Calu3 (cell line): ENCODE measurements around the gene RD3L. TPM values are rescaled to one million over a fixed set of nuclear protein-coding genes. Genes with fewer than 3 reads are reported as not detected.

Experiments used
- BruUV-seq: library from RNA; stranded (reverse); fragments of 400-500 nt; replicated peaks from 2 replicates; lab custom pipeline; 2021; lab: Mats Ljungman, UMichigan
- CTCF ChIA-PET: fragments of 300-600 bp; sonication (Branson Sonifier 250); formaldehyde crosslinking; loops from one replicate; lab custom pipeline; 2022; ENCODE audit warnings: antibody characterized with exemption; lab: Charles Lee
- DNase-seq: peaks from one replicate; pipeline ENCODE4 v3.0.0; 2022
- H3K27ac Mint-ChIP-seq: one replicate; pipeline ENCODE4 v1.8.0; 2022; ENCODE audit warnings: mixed read lengths; ENCODE audit not compliant: unreplicated experiment
- H3K27me3 Mint-ChIP-seq: one replicate; pipeline ENCODE4 v1.8.0; 2022; ENCODE audit warnings: mixed read lengths; ENCODE audit not compliant: unreplicated experiment
- H3K36me3 Mint-ChIP-seq: one replicate; pipeline ENCODE4 v1.8.0; 2022; ENCODE audit warnings: mild to moderate bottlenecking, moderate library complexity, mixed read lengths; ENCODE audit not compliant: insufficient read depth, unreplicated experiment
- H3K4me1 Mint-ChIP-seq: one replicate; pipeline ENCODE4 v1.8.0; 2022; ENCODE audit warnings: mild to moderate bottlenecking, low read depth, mixed read lengths; ENCODE audit not compliant: unreplicated experiment
- H3K4me3 Mint-ChIP-seq: one replicate; pipeline ENCODE4 v1.8.0; 2022; ENCODE audit warnings: mild to moderate bottlenecking, low read depth, moderate library complexity, mixed read lengths; ENCODE audit not compliant: unreplicated experiment
- H3K9me3 Mint-ChIP-seq: one replicate; pipeline ENCODE4 v1.8.0; 2022; ENCODE audit warnings: low read depth, mixed read lengths; ENCODE audit not compliant: unreplicated experiment
- intact Hi-C: fragments of 100-400 bp; cut with micrococcal nuclease; formaldehyde crosslinking; loops from one replicate; pipeline ENCODE4 v1.10.0; 2022; ENCODE audit not compliant: unreplicated experiment
- total RNA-seq: library from RNA; stranded (reverse); gene quantifications from 2 replicates; pipeline ENCODE4 v1.2.3, GENCODE V29; 2022
- TF ChIP-seq, protein P1 (sequence below): fragments of 200-600 bp; IDR thresholded peaks from one replicate; pipeline ENCODE4 v1.8.0; 2022; ENCODE audit warnings: antibody characterized with exemption; ENCODE audit not compliant: unreplicated experiment

Gene RD3L
- total RNA-seq, 1 experiment from 2014 or later, result not detected

DNA sequence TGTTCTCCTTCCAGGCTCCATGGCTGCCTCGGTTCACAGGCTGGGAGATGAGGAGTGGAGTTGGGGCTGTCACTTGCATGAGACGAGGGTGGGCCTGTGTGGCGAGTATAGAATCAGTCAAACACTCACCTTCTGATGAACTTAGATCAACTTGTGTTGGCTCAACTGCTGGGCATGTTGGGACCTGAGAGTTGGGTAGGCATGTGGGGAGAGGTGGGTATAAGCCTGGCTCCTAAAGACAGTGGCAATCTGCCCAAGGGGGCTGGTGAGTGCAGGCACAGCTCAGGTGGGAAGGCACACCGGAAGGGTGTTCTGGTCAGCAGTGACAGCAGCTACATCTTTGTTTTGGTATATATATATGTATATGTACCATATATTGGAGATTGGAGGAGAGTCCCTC lies 44.1 kb downstream of the RD3L start:
- intact Hi-C loops, result no loop called here
- CTCF ChIA-PET, result interaction anchor here (1.8 kb wide), 1 partner anchor 90 kb away, joined by 6 read pairs; no protein-coding TSS in a partner anchor
- H3K36me3 Mint-ChIP-seq, result no peaks in the 10 kb centered on the region

DNA sequence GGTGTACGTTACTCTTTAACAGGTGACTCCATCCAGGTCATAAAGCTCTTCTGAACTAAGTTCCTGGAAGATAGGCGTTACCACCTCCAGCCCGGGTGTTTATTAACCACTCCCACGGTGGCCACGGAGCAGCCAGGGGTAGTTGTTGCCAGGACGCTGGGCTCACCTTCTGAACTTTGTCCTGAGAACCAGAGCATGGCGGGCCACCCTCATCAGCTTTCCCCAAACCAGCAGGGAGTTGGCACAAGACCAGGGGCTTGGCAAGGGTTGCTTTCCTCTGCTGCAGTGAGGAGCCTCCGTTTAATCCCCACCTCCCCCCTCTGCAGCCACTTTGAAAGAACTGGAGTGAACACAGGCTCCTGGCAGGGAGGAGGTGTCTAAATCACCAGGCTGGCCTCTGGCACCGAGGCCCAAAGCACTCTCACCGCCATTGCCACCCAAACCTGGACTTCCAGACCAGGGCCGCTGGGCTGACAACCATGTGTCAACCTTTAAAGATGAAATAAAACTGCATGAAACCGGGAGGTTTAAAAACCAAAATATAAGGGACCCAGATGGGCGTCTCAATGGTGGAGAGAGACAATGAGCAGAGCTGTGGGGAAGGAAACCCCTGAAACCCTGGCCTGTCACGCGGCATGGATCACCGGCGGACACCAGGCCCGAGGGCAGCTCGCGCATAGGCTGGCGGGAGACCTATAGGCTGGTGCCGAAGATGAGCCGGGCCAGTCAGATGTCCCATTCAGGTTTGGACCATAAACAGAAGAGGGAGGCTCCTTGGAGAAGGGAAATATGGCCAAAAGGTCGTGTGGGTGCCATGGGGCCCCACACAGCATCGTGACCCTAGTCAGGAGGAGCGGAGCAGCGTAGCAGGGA lies 45.0 kb downstream of the RD3L start:
- intact Hi-C loops, result no loop called here
- Mint-ChIP-seq H3K9me3 (peaks cover 4% of the 10 kb centered on the region), H3K27ac (no peak overlapping the region), H3K36me3 (no peaks in the 10 kb centered on the region), H3K4me1 (peaks cover 25% of the 10 kb centered on the region), H3K27me3 (no peaks in the 10 kb centered on the region), H3K4me3 (no peak overlapping the region)
- TF ChIP-seq, protein P1, sequence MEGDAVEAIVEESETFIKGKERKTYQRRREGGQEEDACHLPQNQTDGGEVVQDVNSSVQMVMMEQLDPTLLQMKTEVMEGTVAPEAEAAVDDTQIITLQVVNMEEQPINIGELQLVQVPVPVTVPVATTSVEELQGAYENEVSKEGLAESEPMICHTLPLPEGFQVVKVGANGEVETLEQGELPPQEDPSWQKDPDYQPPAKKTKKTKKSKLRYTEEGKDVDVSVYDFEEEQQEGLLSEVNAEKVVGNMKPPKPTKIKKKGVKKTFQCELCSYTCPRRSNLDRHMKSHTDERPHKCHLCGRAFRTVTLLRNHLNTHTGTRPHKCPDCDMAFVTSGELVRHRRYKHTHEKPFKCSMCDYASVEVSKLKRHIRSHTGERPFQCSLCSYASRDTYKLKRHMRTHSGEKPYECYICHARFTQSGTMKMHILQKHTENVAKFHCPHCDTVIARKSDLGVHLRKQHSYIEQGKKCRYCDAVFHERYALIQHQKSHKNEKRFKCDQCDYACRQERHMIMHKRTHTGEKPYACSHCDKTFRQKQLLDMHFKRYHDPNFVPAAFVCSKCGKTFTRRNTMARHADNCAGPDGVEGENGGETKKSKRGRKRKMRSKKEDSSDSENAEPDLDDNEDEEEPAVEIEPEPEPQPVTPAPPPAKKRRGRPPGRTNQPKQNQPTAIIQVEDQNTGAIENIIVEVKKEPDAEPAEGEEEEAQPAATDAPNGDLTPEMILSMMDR, result no peak
- BruUV-seq, result no TSS peak
- CTCF ChIA-PET, result interaction anchor here (0.7 to 1.8 kb wide), 3 partner anchors 17 to 178 kb away, joined by 4 to 6 read pairs (median 4); no protein-coding TSS in a partner anchor
- peak; percentile 51 for DNase-seq

More for the DNA sequence above, 44.1 kb downstream of the RD3L start:
- Mint-ChIP-seq H3K4me3 (no peak overlapping the region), H3K4me1 (peaks cover 25% of the 10 kb centered on the region), H3K27ac (no peak overlapping the region), H3K9me3 (peaks cover 4% of the 10 kb centered on the region), H3K27me3 (no peaks in the 10 kb centered on the region)
- no peak for DNase-seq
- TF ChIP-seq, protein P1, result no peak
- BruUV-seq, result no TSS peak

DNA sequence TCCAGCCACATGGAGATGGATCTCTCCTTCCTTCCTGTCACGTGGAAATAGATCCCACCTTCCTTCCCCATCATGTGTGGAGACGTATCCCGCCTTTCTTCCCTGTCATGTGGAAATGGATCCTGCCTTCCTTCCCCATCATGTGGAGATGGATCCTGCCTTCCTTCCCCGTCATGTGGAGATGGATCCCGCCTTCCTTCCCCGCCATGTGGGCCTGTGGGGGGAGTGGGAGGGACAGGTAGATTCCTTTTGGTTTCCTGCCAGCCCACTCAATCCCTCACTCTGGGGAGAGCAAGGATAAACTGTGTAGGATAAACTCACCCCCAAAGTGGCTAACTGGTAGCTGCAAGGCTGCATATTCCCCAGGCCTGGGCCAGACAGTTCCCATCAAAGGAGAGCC lies 45.8 kb downstream of the RD3L start:
- Mint-ChIP-seq H3K36me3 (no peaks in the 10 kb centered on the region), H3K27me3 (no peaks in the 10 kb centered on the region), H3K9me3 (peaks cover 4% of the 10 kb centered on the region), H3K4me1 (peaks cover 28% of the 10 kb centered on the region), H3K27ac (peak overlapping the region; percentile 6), H3K4me3 (no peak overlapping the region)
- no TSS peak for BruUV-seq
- no peak for DNase-seq
- CTCF ChIA-PET, result interaction anchor here (0.5 to 1.0 kb wide), 3 partner anchors 16 to 179 kb away, joined by 3 to 4 read pairs (median 4); no protein-coding TSS in a partner anchor
- TF ChIP-seq, protein P1, result no peak
- intact Hi-C loops, result no loop called here

DNA sequence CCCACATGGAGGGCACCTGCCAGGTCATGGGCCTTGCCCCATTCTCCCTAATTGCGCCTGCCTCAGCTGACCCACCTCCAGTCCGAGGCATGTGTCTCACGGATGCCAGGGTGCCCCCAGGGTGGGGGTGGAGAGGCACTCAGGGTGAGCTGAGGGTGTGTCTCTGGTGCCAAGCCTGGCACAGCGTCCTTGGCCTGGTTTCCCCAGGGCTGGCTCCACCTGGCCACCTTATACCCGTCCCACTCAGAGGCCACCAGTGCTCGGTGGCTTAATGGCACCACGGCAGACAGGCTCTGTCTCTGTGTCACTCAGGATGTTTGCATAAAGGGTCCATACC lies 47.6 kb downstream of the RD3L start:
- Mint-ChIP-seq H3K27ac (no peak overlapping the region), H3K4me1 (peaks cover 33% of the 10 kb centered on the region), H3K27me3 (no peaks in the 10 kb centered on the region), H3K36me3 (no peaks in the 10 kb centered on the region), H3K4me3 (no peak overlapping the region), H3K9me3 (peaks cover 4% of the 10 kb centered on the region)
- no TSS peak for BruUV-seq
- CTCF ChIA-PET, result no interaction called here
- no peak for DNase-seq
- intact Hi-C loops, result no loop called here
- TF ChIP-seq, protein P1, result no peak
